CD4-positive, alpha-beta T cell treated with Interleukin-15 for 1 hour (primary cell): ENCODE data around the gene ZPR1.
"Not testable (repeated sequence)": the region's sequence is repeated elsewhere in the genome, so short reads cannot be mapped to it uniquely, and the experiment has no call there.

Experiments
- DNase-seq: peaks from one replicate; pipeline ENCODE4 v3.0.0-alpha.2; 2020

Gene ZPR1

GRCh38 chr11:116823031-116823843 lies 35.4 kb upstream of the ZPR1 start, which contains the start of gene APOA4:
TSS of gene APOA4 (minus strand) at chr11:116823304. CDS start at chr11:116823191, 113 bp downstream.
- no peak for DNase-seq

GRCh38 chr11:116822575-116822974 lies 34.8 kb upstream of the ZPR1 start:
- no peak for DNase-seq

- no peak for DNase-seq
Measured at GRCh38 chr11:116821050-116821918, 33.5 kb upstream of the ZPR1 start.

- no peak for DNase-seq
Measured at GRCh38 chr11:116819049-116819448, 31.2 kb upstream of the ZPR1 start.

GRCh38 chr11:116814502-116814901 lies 26.7 kb upstream of the ZPR1 start:
- DNase-seq: no peak

- DNase-seq: no peak
Measured at GRCh38 chr11:116813781-116814471, 26.1 kb upstream of the ZPR1 start.

GRCh38 chr11:116813170-116813569 lies 25.3 kb upstream of the ZPR1 start:
- DNase-seq: no peak

GRCh38 chr11:116812109-116812508 lies 24.3 kb upstream of the ZPR1 start:
- no peak for DNase-seq

- no peak for DNase-seq
Measured at GRCh38 chr11:116811194-116811593, 23.4 kb upstream of the ZPR1 start.

- no peak for DNase-seq
Measured at GRCh38 chr11:116808262-116809175, 20.7 kb upstream of the ZPR1 start.

GRCh38 chr11:116807601-116808261 lies 19.9 kb upstream of the ZPR1 start:
- DNase-seq: no peak

GRCh38 chr11:116804001-116804400 lies 16.2 kb upstream of the ZPR1 start:
- no peak for DNase-seq

- not testable (repeated sequence) for DNase-seq
Measured at GRCh38 chr11:116801662-116802061, 13.8 kb upstream of the ZPR1 start.

GRCh38 chr11:116800610-116801009 lies 12.8 kb upstream of the ZPR1 start:
- DNase-seq: no peak

GRCh38 chr11:116798368-116798767 lies 10.5 kb upstream of the ZPR1 start:
- no peak for DNase-seq

GRCh38 chr11:116797816-116798215 lies 10.0 kb upstream of the ZPR1 start:
- no peak for DNase-seq

- no peak for DNase-seq
Measured at GRCh38 chr11:116796548-116796947, 8.7 kb upstream of the ZPR1 start.

- no peak for DNase-seq
Measured at GRCh38 chr11:116794851-116795250, 7.0 kb upstream of the ZPR1 start.

GRCh38 chr11:116793772-116794097 lies 5.9 kb upstream of the ZPR1 start:
- DNase-seq: no peak

- DNase-seq: no peak
Measured at GRCh38 chr11:116792869-116793771, 5.3 kb upstream of the ZPR1 start.
